GM21576 (cell line): ENCODE measurements around the gene UBE2F.
"Not testable (repeated sequence)": the region's sequence is repeated elsewhere in the genome, so short reads cannot be mapped to it uniquely, and the experiment has no call there.

Experiments used
- ATAC-seq: cut with Tn5 transposase; IDR thresholded peaks from one replicate; pipeline ENCODE4 v1.9.1; 2021; ENCODE audit warnings: mild to moderate bottlenecking, moderate library complexity; ENCODE audit not compliant: unreplicated experiment

UBE2F gene

DNA sequence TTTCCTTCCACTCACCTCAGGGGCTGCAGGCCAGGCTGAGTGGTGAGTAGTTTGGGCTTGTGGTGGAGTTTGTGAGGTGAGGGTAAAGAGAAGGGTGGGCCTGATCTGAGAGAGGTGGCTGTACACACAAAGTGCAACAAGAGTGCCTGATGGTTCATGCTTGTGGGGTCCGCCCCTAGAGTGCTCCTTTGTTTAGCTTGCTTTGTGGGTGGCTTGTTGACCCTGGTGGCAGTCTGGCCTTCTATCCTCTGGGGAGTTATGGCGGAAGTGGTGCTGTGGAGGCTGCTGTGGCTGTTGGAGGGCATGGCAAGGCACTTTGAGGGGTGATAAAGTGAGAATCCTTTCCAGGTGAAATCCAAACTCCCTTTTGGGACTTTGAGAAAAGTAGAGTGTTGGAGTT lies 10.6 kb downstream of the UBE2F start:
- no peak for ATAC-seq

DNA sequence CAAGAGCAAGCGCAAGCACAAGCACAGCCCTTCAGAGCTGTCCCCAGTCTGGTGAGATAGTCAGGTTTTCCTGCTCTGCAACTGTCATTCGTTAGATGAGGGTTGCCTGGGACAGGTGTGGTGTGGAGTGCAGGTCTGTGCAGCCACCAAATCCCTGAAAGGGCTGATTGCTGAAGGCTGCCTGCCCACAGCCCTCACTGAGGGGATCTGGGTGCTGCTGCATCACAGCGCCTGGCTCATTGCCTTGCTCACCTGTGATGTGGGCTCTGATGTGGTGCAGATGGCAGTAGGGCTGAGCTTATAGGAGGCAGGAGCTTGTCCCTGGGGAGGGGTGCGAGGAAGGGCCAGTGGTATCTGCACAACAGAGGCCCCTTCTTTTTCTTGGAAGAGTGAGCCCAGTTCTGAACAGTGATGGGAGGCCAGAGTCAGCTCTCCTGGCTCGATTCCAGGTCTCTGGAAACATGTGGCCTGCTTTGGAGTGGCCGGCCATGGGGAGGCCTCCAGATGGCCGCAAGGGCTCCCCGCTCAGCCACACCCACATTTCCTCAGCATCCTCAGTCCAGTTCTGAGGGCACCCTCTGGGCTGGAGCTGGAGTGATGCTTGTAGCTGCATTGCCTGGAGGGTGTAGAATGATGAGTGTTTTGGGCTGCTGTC lies 11.4 kb downstream of the UBE2F start:
- no peak for ATAC-seq

DNA sequence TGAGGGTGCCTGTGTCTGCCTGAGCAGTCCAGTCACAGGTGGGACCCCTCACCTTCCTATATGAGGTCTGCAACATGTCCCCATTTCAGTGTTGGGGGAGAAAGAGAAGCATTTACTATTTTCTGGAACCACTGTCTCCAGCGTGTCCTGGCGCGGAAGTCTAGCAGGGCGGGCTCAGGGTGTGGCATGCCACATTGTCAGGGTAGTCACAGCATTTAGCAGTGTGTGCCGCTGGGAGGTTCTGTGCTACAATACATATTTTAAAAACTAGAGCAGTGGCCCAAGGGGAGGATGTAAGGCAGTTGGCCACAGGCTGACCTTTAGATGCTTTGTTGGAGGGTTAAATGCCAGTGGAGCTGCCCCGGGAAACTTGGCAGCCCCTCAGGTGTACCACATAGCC lies 12.5 kb downstream of the UBE2F start:
- no peak for ATAC-seq

DNA sequence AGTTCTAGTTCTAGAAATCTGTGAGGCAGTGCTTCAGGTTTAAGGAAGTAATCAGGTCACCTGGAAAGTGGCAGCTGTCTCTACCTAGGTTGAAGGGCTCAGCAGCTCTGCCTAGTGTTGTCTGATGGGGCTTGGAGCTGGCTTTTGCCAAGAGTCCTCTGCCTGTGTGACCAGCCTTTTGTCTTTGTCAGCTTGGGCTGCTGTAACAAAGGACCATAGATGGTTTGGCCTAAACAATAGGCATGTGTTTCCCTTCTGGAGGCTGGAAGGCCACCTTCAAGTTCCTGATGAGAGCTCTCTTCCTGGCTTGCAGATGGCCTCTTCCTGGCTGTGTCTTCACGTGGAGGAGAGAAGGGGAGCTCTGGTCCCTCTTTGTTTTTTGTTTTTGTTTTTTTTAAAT lies 13.3 kb downstream of the UBE2F start:
- no peak for ATAC-seq

DNA sequence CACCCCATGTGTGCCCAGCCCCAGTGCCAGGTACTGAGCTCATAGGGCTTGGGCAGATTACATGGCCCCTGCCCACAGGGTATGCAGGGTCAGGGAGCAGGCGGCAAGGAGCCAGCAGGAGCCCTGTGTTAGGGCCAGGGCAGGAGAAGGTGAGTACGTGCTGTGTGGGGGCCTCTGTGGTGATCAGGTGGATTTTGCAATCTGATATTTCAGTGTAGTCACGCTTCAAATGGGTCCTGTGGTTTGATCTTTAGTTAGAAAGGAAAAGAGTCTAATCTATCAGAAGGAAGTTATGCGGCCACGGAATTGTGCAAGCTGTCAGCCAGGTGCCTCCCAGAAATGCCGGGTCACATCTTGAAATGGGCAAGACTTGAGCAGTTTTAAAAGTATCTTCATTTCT lies 13.9 kb downstream of the UBE2F start:
- no peak for ATAC-seq

DNA sequence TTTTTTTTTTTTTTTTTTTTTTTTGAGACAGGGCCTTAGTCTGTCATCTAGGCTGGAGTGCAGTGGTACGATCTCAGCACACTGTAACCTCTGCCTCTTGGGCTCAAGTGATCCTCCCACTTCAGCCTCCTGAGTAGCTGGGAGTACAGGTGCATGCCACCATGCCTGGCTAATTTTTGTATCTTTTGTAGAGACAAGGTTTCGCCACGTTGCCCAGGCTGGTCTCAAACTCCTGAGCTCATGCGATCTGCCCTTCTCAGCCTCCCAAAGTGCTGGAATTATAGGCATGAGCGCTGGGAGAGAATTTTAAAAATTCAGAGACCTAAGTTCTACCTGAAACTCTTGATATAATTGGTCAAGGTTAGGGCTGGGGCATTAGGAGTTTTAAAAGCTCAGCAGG lies 14.8 kb downstream of the UBE2F start:
- not testable (repeated sequence) for ATAC-seq

DNA sequence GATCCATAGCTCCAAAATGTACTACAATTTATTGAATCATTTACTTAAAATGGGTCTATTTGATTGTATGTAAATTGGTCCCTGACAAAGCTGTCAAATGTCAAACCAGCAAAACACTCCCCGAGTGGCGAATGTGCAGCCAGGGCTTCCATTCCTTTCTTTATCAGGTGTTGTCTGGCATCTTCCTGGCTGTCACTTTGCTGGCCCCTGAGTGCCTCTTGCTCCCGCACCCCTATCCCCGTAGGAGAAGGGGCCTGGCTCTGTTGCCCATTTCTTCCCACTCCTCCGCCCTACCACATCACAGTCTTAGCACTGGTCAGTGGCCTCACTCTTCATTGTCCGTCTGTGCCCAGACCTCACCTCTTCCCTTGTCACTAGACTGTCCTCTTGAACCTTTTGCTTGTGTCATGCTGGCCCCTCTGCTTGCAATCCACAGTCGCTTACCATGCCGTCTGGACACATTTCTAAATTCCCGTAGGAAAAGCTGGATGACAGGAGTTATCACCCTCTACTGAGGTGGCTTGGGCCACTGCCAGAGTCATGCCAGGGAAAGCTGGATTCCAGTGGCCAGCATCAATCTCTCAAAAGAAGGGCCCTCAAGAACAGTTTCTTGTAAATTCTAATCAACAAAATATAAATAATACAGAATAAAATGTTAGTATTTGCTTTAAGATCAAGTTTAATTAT lies 15.4 kb downstream of the UBE2F start:
- ATAC-seq: no peak

DNA sequence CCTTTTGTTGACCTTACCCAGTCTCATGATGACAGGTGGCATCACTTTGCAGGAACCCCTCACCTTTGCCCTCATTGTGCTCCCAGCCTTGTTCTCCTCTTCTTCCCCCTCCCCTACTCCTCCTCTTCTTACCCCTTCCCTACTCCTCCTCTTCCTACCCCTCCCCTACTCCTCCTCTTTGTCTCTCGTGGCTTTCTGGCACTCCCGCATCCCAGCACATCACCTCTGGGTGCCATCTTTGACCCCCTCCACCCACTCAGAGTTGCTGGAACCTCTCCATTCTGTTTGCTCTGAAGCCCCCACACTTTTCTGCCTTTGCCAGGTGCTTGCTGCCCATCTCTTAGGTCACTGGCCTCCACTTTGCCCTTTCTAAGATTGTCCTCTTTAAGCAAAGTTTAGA lies 17.1 kb downstream of the UBE2F start:
- ATAC-seq: no peak

DNA sequence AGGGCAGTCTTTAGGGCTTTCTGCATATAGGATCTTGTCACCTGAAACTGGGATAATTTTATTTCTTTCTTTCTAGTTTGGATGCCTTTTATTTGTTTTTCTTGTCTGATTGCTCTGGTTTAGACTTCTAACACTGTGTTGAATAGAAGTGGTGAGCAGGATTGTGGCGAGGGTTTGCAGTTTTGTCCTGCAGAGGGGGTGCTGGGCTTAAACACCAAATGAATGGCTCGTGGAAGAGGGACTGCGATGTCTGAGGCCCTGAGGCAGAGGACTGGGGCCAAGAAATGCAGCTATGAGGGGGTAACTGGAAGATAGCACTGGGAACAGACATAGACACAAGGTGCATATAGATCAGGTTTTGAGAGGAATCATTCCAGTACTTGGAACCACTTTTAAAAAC lies 20.5 kb downstream of the UBE2F start:
- no peak for ATAC-seq

DNA sequence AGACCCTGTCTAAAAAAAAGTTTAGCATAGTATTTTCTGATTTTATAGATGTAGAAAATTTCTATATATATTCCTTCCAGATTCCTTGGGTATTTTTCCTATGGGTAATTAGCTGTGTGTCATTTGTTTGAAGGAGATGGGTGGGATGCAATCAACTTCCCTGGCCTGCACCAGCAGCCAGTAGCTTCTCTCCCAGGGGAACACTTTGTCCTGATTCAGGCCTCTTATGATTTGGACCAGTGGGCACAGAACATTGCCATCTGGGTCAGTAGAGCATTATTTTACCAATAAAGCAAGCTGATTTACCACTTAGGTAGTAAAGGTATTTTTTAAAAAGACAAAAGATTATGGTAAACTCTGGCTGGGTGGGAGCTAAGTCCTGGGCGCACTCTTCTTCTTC lies 26.9 kb downstream of the UBE2F start:
- no peak for ATAC-seq

DNA sequence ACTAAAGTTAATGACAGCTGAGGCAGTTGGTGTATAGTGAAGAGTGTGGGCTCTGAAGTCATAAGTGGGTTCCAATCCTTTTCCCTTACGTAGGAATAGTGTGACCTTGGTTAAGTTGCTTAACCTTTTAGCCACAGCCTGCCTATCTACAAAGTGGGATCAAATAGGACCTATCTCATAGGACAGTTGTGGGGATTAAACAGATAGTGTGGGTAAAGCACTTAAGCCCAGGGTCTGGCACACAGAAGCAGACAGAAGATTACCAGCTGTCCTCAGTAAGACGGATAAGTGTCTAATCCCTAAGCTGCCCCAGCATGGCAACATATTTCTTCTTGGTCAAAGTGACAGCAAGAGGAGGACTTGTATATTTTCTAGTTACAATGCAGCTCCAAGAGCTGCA lies 28.2 kb downstream of the UBE2F start:
- no peak for ATAC-seq

DNA sequence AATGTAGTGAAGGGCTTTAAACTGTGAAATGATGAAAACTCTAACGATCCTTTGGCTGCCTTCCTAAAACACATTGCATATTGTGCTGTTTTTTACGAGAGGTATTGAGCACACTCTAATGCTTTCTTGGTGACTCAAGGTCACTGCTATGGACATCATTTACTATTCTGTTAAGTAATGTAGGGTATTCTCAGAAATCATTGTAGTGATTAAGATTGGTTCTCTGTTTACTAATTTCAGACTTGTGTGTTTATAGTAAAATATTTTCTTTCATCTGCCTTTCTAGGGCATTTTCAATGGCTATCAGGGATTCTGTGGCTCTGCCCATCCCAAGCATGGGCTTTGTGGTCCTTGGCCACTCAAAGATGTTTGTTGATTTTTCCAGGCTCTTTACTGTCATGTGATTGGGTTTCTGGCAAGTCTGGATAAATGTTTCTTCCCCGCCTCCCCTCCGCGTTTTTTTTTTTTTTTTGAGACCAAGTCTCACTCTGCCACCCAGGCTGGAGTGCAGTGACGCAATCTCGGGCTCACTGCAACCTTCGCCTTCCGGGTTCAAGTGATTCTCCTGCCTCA lies 29.3 kb downstream of the UBE2F start:
- no peak for ATAC-seq

DNA sequence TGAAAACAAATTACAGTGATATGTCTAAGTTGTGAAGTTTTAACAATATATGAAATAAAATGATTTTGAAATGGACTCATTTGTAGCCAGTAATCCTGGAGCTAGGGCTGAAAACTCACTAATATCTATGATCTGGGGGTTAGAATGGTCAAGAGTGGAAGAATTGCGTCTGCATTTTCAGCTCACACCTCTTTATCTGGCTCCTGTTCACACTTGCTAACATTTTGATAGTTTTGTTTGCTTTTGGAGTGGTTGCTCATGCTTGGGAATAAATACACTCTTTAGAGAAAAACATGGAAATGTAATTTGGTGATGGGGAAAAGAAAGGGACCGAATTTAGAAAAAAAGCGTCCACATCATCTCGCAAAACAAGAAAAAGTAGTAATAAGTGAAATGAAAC lies 30.7 kb downstream of the UBE2F start:
- no peak for ATAC-seq

DNA sequence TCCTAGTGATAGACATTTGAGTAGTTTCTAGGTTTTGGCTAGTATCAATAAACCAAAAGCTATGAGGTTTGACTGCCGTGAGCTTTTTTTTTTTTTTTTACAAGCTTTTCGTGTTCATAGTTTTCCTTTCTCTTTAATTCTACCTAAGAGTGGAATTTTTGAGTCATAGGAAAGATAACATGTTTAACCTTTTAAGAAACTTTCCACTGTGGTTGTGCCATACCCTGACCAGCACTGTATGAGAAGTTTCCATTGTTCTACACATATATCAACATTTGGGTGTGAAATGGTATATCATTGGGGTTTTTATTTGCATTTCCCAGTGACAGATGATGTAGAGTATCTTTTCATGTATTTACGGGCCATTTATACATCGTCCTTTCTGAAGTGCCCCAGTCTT lies 31.7 kb downstream of the UBE2F start:
- ATAC-seq: peak; percentile 72

DNA sequence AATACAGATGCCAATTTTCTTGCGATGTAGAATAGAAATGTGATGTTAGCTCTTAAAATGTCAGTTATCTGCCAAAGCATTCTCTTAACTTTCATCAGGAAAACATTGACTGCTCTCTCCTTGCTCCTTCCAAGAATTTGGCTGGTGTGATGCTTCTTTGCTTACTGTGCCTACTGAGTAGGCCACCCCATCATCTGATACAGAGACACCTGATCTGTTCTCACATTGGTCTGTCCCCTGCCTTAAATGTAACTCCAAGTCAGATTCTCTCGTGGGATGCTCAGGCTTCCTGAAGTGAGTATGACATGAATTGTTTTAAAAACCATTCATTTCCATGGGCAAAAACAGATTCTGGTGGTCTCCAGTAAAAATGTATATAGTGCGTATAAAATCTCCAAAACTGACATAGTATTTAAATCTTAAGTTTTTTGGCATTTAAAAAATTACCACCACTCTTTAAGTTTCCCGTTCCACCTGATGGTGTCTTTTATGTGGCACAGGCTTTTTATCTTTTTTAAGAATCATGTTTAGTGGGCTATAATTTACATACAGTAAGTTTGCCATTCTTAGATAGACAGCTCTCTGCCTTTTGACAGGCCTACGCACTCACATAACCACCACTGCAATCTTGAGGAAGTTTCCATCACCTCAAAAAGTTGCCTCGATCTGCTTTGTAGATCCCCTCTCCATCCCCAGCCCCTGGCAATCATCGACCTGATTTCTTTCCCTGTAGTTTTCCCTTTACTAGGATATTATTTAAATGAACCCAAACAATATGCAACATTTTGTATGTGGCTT lies 36.6 kb downstream of the UBE2F start:
- no peak for ATAC-seq

DNA sequence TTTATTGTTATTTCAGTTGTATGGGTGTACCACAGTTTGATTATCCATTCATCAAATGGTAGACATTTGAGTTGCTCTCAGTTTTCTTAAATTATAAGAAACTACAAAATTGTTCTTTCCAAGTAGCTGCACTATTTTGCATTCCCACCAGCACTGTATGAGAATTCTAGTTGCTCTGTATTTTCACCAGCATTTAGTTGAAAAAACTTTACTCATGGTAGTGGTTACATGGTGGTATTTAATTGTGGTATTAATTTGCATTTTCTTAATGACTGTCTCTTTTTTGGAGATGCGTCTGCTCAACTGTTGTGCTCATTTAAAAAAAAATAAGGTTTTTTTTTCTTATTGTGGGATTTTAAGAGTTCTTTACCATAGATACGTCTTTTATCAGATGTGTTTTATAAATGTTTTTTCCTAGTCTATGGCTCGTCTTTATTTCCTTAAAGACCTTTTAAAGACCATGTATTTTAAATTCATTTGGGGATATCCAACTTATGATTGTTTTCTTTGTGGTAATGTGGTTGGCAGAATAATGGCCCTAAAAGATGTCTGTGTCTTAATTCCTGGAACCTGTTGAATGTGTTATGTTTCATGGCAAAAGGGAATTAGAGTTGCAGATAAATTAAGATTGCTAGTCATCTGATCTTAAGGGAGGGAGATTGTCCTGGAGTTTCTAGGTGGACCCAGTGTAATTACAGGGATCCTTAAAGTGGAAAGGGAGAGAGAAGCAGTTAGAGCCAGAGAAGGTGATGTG lies 37.4 kb downstream of the UBE2F start:
- no peak for ATAC-seq

DNA sequence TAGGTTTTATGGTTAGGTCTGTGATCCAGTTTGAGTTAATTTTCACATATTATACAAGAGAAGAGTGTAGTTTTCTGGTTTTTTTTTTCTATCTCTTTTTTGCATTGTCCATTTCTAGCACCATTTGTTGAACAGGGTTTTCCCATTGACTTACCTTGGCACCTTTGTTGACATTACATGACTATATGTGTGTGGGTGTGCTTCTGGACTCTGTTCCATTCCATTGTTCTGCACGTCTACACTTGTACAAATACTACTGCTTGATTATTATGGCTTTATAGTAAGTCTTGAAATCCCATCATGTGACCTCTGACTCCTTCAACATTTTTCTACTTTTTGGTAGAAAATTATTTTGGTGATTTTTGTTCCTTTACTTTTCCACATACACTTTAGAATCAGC lies 38.7 kb downstream of the UBE2F start:
- ATAC-seq: no peak

DNA sequence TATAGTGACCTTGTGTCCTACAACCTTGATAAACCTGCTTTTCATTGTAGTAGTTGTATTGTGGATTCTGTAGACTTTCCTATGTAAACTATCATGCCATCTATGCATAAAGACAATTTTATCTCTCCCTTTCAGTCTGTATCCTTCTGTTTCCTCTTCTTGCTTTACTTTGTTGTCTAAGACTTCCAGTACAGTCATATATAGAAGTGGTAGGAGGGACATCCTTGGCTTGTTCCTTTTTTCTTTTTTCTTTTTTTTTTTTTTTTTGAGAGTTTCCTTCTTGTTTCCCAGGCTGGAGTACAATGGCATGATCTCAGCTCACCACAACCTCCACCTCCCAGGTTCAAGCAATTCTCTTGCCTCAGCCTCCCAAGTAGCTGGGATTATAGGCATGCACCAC lies 39.7 kb downstream of the UBE2F start:
- ATAC-seq: no peak

DNA sequence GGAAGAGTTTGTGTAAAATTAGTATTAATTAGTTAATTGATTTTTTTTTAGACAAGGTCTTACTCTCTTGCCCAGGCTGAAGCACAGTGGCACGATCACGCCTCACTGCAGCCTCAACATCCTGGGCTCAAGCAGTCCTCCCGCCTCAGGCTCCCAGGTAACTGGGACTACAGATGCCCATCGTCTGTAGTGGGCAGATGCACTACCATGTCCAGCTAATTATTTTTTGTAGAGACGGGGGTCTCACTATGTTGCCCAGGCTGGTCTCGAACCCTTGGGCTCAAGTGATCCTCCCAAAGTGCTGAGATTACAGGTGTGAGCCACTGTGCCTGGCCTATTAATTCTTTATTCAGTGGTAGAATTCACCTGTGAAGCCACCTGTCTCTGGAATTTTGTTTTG lies 41.1 kb downstream of the UBE2F start:
- no peak for ATAC-seq

DNA sequence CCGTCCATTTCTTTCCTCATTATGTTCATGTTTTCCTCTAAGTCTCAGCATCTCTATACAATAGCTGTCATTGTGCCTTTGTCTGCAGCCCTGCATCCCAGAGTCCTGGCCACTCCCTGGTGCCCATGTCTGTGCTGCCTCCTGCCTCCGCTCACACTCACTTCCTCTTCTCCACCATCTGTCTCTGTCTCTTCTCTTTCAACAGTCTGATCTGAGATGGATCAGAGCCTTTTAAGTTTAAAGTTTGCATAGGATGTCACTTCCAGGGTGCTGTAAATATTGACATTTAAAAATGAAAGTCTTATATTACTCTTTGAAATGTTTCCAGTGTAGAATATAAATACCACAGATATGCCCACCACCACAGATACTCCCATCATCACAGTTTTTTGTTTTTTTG lies 42.7 kb downstream of the UBE2F start:
- no peak for ATAC-seq

DNA sequence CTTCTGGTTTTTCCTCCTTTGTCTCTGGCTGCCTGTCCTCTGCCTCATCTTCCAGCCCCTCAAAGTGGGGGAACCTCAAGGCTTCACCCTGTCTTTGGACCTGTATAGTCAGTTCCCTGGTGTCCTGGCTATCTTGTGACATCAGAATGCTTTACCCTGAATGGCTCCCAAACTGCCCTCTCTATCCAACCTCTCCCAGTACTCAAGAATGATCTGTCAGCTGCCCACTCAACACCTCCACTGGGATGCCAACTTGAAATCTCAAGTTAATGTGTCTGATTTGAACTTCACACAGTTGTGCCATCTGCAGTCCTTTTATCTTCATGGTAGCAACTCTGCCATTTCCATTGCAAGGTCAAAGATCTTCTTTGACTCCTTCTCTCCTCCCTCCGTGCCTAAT lies 43.8 kb downstream of the UBE2F start:
- no peak for ATAC-seq
